GM23338 (cell line): ENCODE data around the gene KRT81. TPM values are rescaled to one million over a fixed set of nuclear protein-coding genes. Genes with fewer than 3 reads are reported as not detected.

Experiments
- ATAC-seq: fragments of 200-7000 bp; cut with Tn5 transposase; 3 replicates; pipeline ENCODE4 v1.9.1; 2020
- DNase-seq: peaks from one replicate; pipeline ENCODE4 v3.0.0-alpha.2; 2015; ENCODE audit warnings: low spot score
- H2AFZ ChIP-seq: fragments of 200-600 bp; sonication (generic); 2 replicates; pipeline ENCODE4 v1.8.0; 2016; ENCODE audit warnings: antibody characterized with exemption, mild to moderate bottlenecking, moderate library complexity
- H3F3A ChIP-seq: fragments of 200-600 bp; sonication (generic); replicated peaks from 2 replicates; pipeline ENCODE4 v1.8.0; 2017; ENCODE audit warnings: antibody characterized with exemption, mixed run types, low read depth
- H3K27ac ChIP-seq: fragments of 200-600 bp; sonication (generic); 2 replicates; pipeline ENCODE4 v1.6.1; 2016; ENCODE audit warnings: low read depth
- H3K27me3 ChIP-seq: fragments of 200-600 bp; sonication (generic); 2 replicates; pipeline ENCODE4 v1.8.0; 2016; ENCODE audit warnings: mild to moderate bottlenecking, mixed run types, moderate library complexity; ENCODE audit not compliant: insufficient read depth
- H3K36me3 ChIP-seq: fragments of 200-600 bp; sonication (generic); 2 replicates; pipeline ENCODE4 v1.8.0; 2016; ENCODE audit warnings: mild to moderate bottlenecking; ENCODE audit not compliant: insufficient read depth
- H3K4me1 ChIP-seq: fragments of 200-600 bp; sonication (generic); 2 replicates; pipeline ENCODE4 v1.8.0; 2016; ENCODE audit warnings: mild to moderate bottlenecking, moderate library complexity; ENCODE audit not compliant: insufficient read depth
- H3K4me2 ChIP-seq: fragments of 200-600 bp; sonication (generic); 2 replicates; pipeline ENCODE4 v1.7.1; 2017; ENCODE audit warnings: mixed run types
- H3K4me3 ChIP-seq: fragments of 200-600 bp; sonication (generic); 2 replicates; pipeline ENCODE4 v1.6.1; 2016; ENCODE audit warnings: mixed run types
- H3K79me2 ChIP-seq: fragments of 200-600 bp; sonication (generic); replicated peaks from 2 replicates; pipeline ENCODE4 v1.8.0; 2017; ENCODE audit warnings: mild to moderate bottlenecking; ENCODE audit not compliant: insufficient read depth
- H3K9me2 ChIP-seq: fragments of 200-600 bp; sonication (generic); 2 replicates; pipeline ENCODE4 v1.8.0; 2017; ENCODE audit not compliant: insufficient read depth
- H4K20me1 ChIP-seq: fragments of 200-600 bp; sonication (generic); replicated peaks from 2 replicates; pipeline ENCODE4 v1.8.0; 2017; ENCODE audit warnings: mild to moderate bottlenecking; ENCODE audit not compliant: insufficient read depth
- H3K27ac Mint-ChIP-seq: 2 replicates; pipeline ENCODE4 v1.8.0; 2020; ENCODE audit warnings: inconsistent platforms, mild to moderate bottlenecking, moderate library complexity, mixed read lengths
- H3K27me3 Mint-ChIP-seq: 3 replicates; pipeline ENCODE4 v1.8.0; 2022; ENCODE audit warnings: low read depth, mild to moderate bottlenecking, moderate library complexity, mixed read lengths, inconsistent platforms; ENCODE audit not compliant: insufficient read depth, poor library complexity
- H3K36me3 Mint-ChIP-seq: 3 replicates; pipeline ENCODE4 v1.8.0; 2021; ENCODE audit warnings: low read depth, mild to moderate bottlenecking, inconsistent platforms, moderate library complexity, mixed read lengths
- H3K4me1 Mint-ChIP-seq: 3 replicates; pipeline ENCODE4 v1.8.0; 2020; ENCODE audit warnings: mild to moderate bottlenecking, inconsistent platforms, mixed read lengths
- H3K4me3 Mint-ChIP-seq: 3 replicates; pipeline ENCODE4 v1.8.0; 2021; ENCODE audit warnings: moderate library complexity, mild to moderate bottlenecking, inconsistent platforms, mixed read lengths
- H3K9me3 Mint-ChIP-seq: 3 replicates; pipeline ENCODE4 v1.8.0; 2020; ENCODE audit warnings: moderate library complexity, mild to moderate bottlenecking, inconsistent platforms, mixed read lengths
- CTCF ChIP-seq, 2 experiments: fragments of 200-600 bp in 1 of 2; sonication (generic) in 1 of 2; conservative IDR thresholded peaks; 2 replicates each; pipeline versions ENCODE4 v1.5.1 to v1.6.1; 2016 to 2017; ENCODE audit warnings: antibody characterized with exemption in 2 of 2, low read depth in 2 of 2, mild to moderate bottlenecking in 2 of 2, moderate library complexity in 1 of 2
- ETS1 ChIP-seq: IDR thresholded peaks from 2 replicates; pipeline ENCODE4 v1.6.1; 2016; ENCODE audit warnings: antibody characterized with exemption
- EZH2phosphoT487 ChIP-seq: fragments of 200-600 bp; sonication (generic); IDR thresholded peaks from one replicate; pipeline ENCODE4 v1.8.1; 2018; ENCODE audit warnings: antibody characterized with exemption; ENCODE audit not compliant: unreplicated experiment
- JUNB ChIP-seq: IDR thresholded peaks from one replicate; pipeline ENCODE4 v1.6.1; 2016; ENCODE audit warnings: antibody characterized with exemption; ENCODE audit not compliant: unreplicated experiment
- POLR2AphosphoS5 ChIP-seq: IDR thresholded peaks from 2 replicates; pipeline ENCODE4 v1.6.1; 2016; ENCODE audit warnings: antibody characterized with exemption, low read depth
- STAT1 ChIP-seq: IDR thresholded peaks from one replicate; pipeline ENCODE4 v1.6.1; 2016; ENCODE audit warnings: antibody characterized with exemption; ENCODE audit not compliant: unreplicated experiment
- ZNF114 ChIP-seq: fragments of 250-450 bp; sonication (Bioruptor Pico); IDR thresholded peaks from 2 replicates; pipeline ENCODE4 v1.5.0; 2020; ENCODE audit warnings: mild to moderate bottlenecking, moderate library complexity
- ZNF331 ChIP-seq: fragments of 250-450 bp; sonication (Bioruptor Pico); IDR thresholded peaks from 2 replicates; pipeline ENCODE4 v1.5.0; 2020; ENCODE audit warnings: low read depth, mild to moderate bottlenecking, moderate library complexity
- polyA plus RNA-seq: library from polyadenylated mRNA; unstranded; fragments of >200 nt; fragmentation: Nextera tagmentation; extraction: Ambion mirVana; gene quantifications from 2 replicates; pipeline ENCODE4 v1.2.1, GENCODE V29; 2016
- total RNA-seq: library from RNA; depleted of rRNA; stranded (reverse); fragments of >200 nt; shearing (Covaris generic); gene quantifications from 2 replicates; pipeline ENCODE4 v1.2.3, GENCODE V29; 2014

KRT81 gene
- total and polyA plus RNA-seq, 2 experiments from 2014 or later: not detected

GRCh38 chr12:52310622-52311284 lies 19.4 kb upstream of the KRT81 start:
- H3K36me3 Mint-ChIP-seq: no peaks in the 10 kb centered on the region; the same call in 2 of the 3 replicates
- H3K27me3 Mint-ChIP-seq: peaks cover 44% of the 10 kb centered on the region
- Histone ChIP-seq H3K4me2 (no peak overlapping the region), H3K79me2 (no peaks in the 10 kb centered on the region), H3K9me2 (no peaks in the 10 kb centered on the region), H3K4me3 (no peak overlapping the region), H3K27me3 (peaks cover 46% of the 10 kb centered on the region), H3K4me1 (peaks cover 7% of the 10 kb centered on the region), H3K27ac (no peak overlapping the region), H3F3A (no peaks in the 10 kb centered on the region), H2AFZ (no peak overlapping the region), H3K36me3 (no peaks in the 10 kb centered on the region), H4K20me1 (no peaks in the 10 kb centered on the region)
- peaks cover 8% of the 10 kb centered on the region; the same call in 2 of the 3 replicates for H3K4me1 Mint-ChIP-seq
- H3K4me3 Mint-ChIP-seq: no peak overlapping the region
- no peaks in the 10 kb centered on the region; the same call in 2 of the 3 replicates for H3K9me3 Mint-ChIP-seq
- DNase-seq: no peak
- H3K27ac Mint-ChIP-seq: no peak overlapping the region
- no peak for ATAC-seq
- TF ChIP-seq JUNB (no peak), ETS1 (no peak), ZNF331 (CRISPR knock-in tag) (no peak), CTCF (conservative IDR thresholded peaks at IDR 0.05; ENCODE audit: low read depth in 2 of 2) (no peak), ZNF114 (CRISPR knock-in tag) (no peak), STAT1 (no peak)

- Histone ChIP-seq H3K4me3 (peak overlapping the region; percentile 64), H3K4me2 (peak overlapping the region; percentile 88), H3K9me2 (no peaks in the 10 kb centered on the region), H3K4me1 (peaks cover 7% of the 10 kb centered on the region), H4K20me1 (no peaks in the 10 kb centered on the region), H3K36me3 (no peaks in the 10 kb centered on the region), H3K79me2 (no peaks in the 10 kb centered on the region), H3K27me3 (peaks cover 46% of the 10 kb centered on the region), H2AFZ (peak overlapping the region; percentile 99), H3F3A (no peaks in the 10 kb centered on the region), H3K27ac (no peak overlapping the region)
- no peak overlapping the region for H3K27ac Mint-ChIP-seq
- DNase-seq (no peak), ATAC-seq (peak; percentile 20)
- no peaks in the 10 kb centered on the region; the same call in 2 of the 3 replicates for H3K36me3 Mint-ChIP-seq
- no peak for TF ChIP-seq JUNB
- no peak for TF ChIP-seq EZH2phosphoT487
- no peak for TF ChIP-seq POLR2AphosphoS5
- no peaks in the 10 kb centered on the region; the same call in 2 of the 3 replicates for H3K9me3 Mint-ChIP-seq
- H3K27me3 Mint-ChIP-seq: peaks cover 45% of the 10 kb centered on the region
- peak overlapping the region; percentile 76 for H3K4me3 Mint-ChIP-seq
- H3K4me1 Mint-ChIP-seq: peaks cover 16% of the 10 kb centered on the region
These were observed 17.6 kb upstream of the KRT81 start for GRCh38 chr12:52308806-52309425.
